H1 (cell line): ENCODE results near the gene R3HDM1. TPM values are rescaled to one million over a fixed set of nuclear protein-coding genes. Genes with fewer than 3 reads are reported as not detected.

Experiments
- BCL11A ChIP-seq, 2 experiments: IDR thresholded peaks; one replicate each; pipeline ENCODE4 v1.6.1; 2011; ENCODE audit warnings: low read depth in 2 of 2, low read length in 2 of 2, mild to moderate bottlenecking in 2 of 2
- CBX5 ChIP-seq: fragments of 300-800, 300-1000 bp; sonication (generic); IDR thresholded peaks from 2 replicates; pipeline ENCODE4 v1.7.1; 2016; ENCODE audit warnings: antibody characterized with exemption, low read length, low read depth
- CHD7 ChIP-seq: fragments of 300-600 bp; sonication (generic); IDR thresholded peaks from 2 replicates; pipeline ENCODE4 v1.7.1; 2012; ENCODE audit warnings: low read length, moderate library complexity, mild to moderate bottlenecking, inconsistent platforms; ENCODE audit not compliant: insufficient replicate concordance
- EZH2 ChIP-seq: fragments of 200-600 bp; sonication (generic); IDR thresholded peaks from 2 replicates; pipeline ENCODE4 v1.7.1; 2012; ENCODE audit warnings: low read depth, mild to moderate bottlenecking, moderate library complexity, low read length, inconsistent platforms; ENCODE audit not compliant: severe bottlenecking
- GTF2F1 ChIP-seq: IDR thresholded peaks from 2 replicates; pipeline ENCODE4 v1.6.1; 2012; ENCODE audit warnings: low read depth, low read length, improper control_type of control experiment, borderline replicate concordance
- JUN ChIP-seq: IDR thresholded peaks from 2 replicates; pipeline ENCODE4 v1.6.1; 2011; ENCODE audit warnings: low read depth, mild to moderate bottlenecking, improper control_type of control experiment, low read length
- JUND ChIP-seq: IDR thresholded peaks from 2 replicates; pipeline ENCODE4 v1.6.1; 2011; ENCODE audit warnings: mild to moderate bottlenecking, improper control_type of control experiment, low read length
- KDM4A ChIP-seq: IDR thresholded peaks from one replicate; pipeline ENCODE4 v1.7.1; 2012; ENCODE audit warnings: low read depth, mild to moderate bottlenecking, moderate library complexity, low read length, inconsistent platforms; ENCODE audit not compliant: severe bottlenecking
- NANOG ChIP-seq: IDR thresholded peaks from 2 replicates; pipeline ENCODE4 v1.6.1; 2011; ENCODE audit warnings: low read length, low read depth, mild to moderate bottlenecking, inconsistent platforms; ENCODE audit not compliant: insufficient read depth, poor library complexity, severe bottlenecking
- POU5F1 ChIP-seq: IDR thresholded peaks from 2 replicates; pipeline ENCODE4 v1.6.1; 2011; ENCODE audit warnings: low read depth, mild to moderate bottlenecking, low read length, moderate library complexity
- TAF7 ChIP-seq: optimal IDR thresholded peaks from 2 replicates; pipeline ENCODE3; 2011; ENCODE audit warnings: low read depth, mild to moderate bottlenecking, inconsistent platforms, low read length, moderate library complexity, borderline replicate concordance
- TEAD4 ChIP-seq: IDR thresholded peaks from 2 replicates; pipeline ENCODE4 v1.6.1; 2012; ENCODE audit warnings: low read depth, low read length, inconsistent platforms, mixed read lengths
- polyA plus RNA-seq, 7 experiments: library from polyadenylated mRNA; depleted of rRNA in 3 of 7; stranded (reverse) in 5 of 7; unstranded in 2 of 7; fragments of >200 nt in 5 of 7; fragments of 200-250 nt in 2 of 7; gene quantifications; 1 replicate in 5 of 7; 2 replicates in 1 of 7; 4 replicates in 1 of 7; pipeline versions ENCODE4 v1.2.1 to v1.2.3, GENCODE V29; 2011 to 2013; ENCODE audit warnings: missing spikeins in 2 of 7, mixed read lengths in 2 of 7
- total RNA-seq: library from RNA; stranded (reverse); fragmentation: NEBNext Ultra II Directional; extraction: Animal tissue kit (Norgen Biotek cat#: 25700); gene quantifications from 2 replicates; pipeline ENCODE4 v1.2.1, GENCODE V29; 2021

R3HDM1 gene
- total and polyA plus RNA-seq, 2 of the 8 experiments (the other 6 are each of a cell fraction or from before 2014, with no cell fraction given): 77.7 to 120 TPM

- no peak for TF ChIP-seq CHD7
- TF ChIP-seq CBX5: no peak
- TF ChIP-seq JUN: no peak
- TF ChIP-seq POU5F1: no peak
- no peak for TF ChIP-seq TEAD4
- no peak for TF ChIP-seq KDM4A
- TF ChIP-seq EZH2: no peak
- no peak for TF ChIP-seq TAF7
- no peak for TF ChIP-seq GTF2F1
- TF ChIP-seq JUND: no peak
- TF ChIP-seq BCL11A (IDR thresholded peaks at IDR 0.05; ENCODE audit: low read depth in 2 of 2, low read length in 2 of 2): no peak
- no peak for TF ChIP-seq NANOG
Measured at GRCh38 chr2:135547311-135547710, 16.0 kb downstream of the R3HDM1 start (continued).
